Measurements from ENCODE around the gene BTF3. TPM values are rescaled to one million over a fixed set of nuclear protein-coding genes. Genes with fewer than 3 reads are reported as not detected.
"Not testable (repeated sequence)": the region's sequence is repeated elsewhere in the genome, so short reads cannot be mapped to it uniquely, and the experiment has no call there.

BTF3 gene
- total and polyA plus RNA-seq, 2 donors (not counting 3 experiments of a cell fraction or from before 2014, with no cell fraction given) = 325 to 637 TPM

- dilution Hi-C loops (cut with MboI; ENCODE audit: extremely low pct_ligation_motif_present, low sequenced_read_pairs); H2AFZ ChIP-seq (ENCODE audit: low read depth, low read length); CTCF ChIA-PET; intact Hi-C loops (cut with micrococcal nuclease); H3K9ac ChIP-seq (replicated peaks; ENCODE audit: extremely low read depth, insufficient read depth, low read length); FAIRE-seq; H3K4me3 ChIP-seq (replicated peaks in 1 of 3; ENCODE audit: insufficient read depth in 1 of 3, low read depth in 1 of 3, low read length in 3 of 3); H4K20me1 ChIP-seq (replicated peaks; ENCODE audit: control insufficient read depth, extremely low read depth, insufficient read depth, low read length); DNase-seq (ENCODE audit: low read depth, low spot score); H3K36me3 ChIP-seq (ENCODE audit: control insufficient read depth in 2 of 2, extremely low read depth in 1 of 2, insufficient read depth in 2 of 2, low read length in 2 of 2); H3K4me1 ChIP-seq (ENCODE audit: control insufficient read depth, extremely low read depth, insufficient read depth, low read length); BruUV-seq (replicated peaks); H3K4me2 ChIP-seq (ENCODE audit: insufficient read depth, low read length); H3K9me3 ChIP-seq (replicated peaks; ENCODE audit: control insufficient read depth, insufficient read depth, low read length); H3K79me2 ChIP-seq (ENCODE audit: control insufficient read depth, insufficient read depth, low read length); POLR2A ChIA-PET; H3K9me1 ChIP-seq (replicated peaks; ENCODE audit: control insufficient read depth, extremely low read depth, insufficient read depth, low read length); H3K27ac ChIP-seq (ENCODE audit: insufficient read depth, low read depth, low read length): not testable (repeated sequence)
- peaks cover 15 to 41% of the 10 kb centered on the region in 2 experiments for H3K27me3 ChIP-seq (ENCODE audit: control insufficient read depth in 2 of 2, insufficient read depth in 2 of 2, low read length in 2 of 2)
Observed at GRCh38 chr5:73468638-73469037, 29.6 kb upstream of the BTF3 start.

GRCh38 chr5:73469878-73470277 is 28.4 kb upstream of the BTF3 start:
- Histone ChIP-seq H3K4me3 (replicated peaks in 1 of 3; ENCODE audit: insufficient read depth in 1 of 3, low read depth in 1 of 3, low read length in 3 of 3) (no peak overlapping the region), H3K36me3 (ENCODE audit: control insufficient read depth in 2 of 2, extremely low read depth in 1 of 2, insufficient read depth in 2 of 2, low read length in 2 of 2) (no peaks in the 10 kb centered on the region), H3K4me1 (ENCODE audit: control insufficient read depth, extremely low read depth, insufficient read depth, low read length) (no peaks in the 10 kb centered on the region), H3K27me3 (ENCODE audit: control insufficient read depth in 2 of 2, insufficient read depth in 2 of 2, low read length in 2 of 2) (peaks cover 15 to 32% of the 10 kb centered on the region in 2 experiments), H3K9me3 (replicated peaks; ENCODE audit: control insufficient read depth, insufficient read depth, low read length) (no peaks in the 10 kb centered on the region), H3K9ac (replicated peaks; ENCODE audit: extremely low read depth, insufficient read depth, low read length) (no peak overlapping the region), H4K20me1 (replicated peaks; ENCODE audit: control insufficient read depth, extremely low read depth, insufficient read depth, low read length) (no peaks in the 10 kb centered on the region), H3K79me2 (ENCODE audit: control insufficient read depth, insufficient read depth, low read length) (no peaks in the 10 kb centered on the region), H3K9me1 (replicated peaks; ENCODE audit: control insufficient read depth, extremely low read depth, insufficient read depth, low read length) (no peaks in the 10 kb centered on the region), H2AFZ (ENCODE audit: low read depth, low read length) (no peak overlapping the region), H3K27ac (ENCODE audit: insufficient read depth, low read depth, low read length) (no peak overlapping the region), H3K4me2 (ENCODE audit: insufficient read depth, low read length) (no peak overlapping the region)
- dilution Hi-C loops (cut with MboI; ENCODE audit: extremely low pct_ligation_motif_present, low sequenced_read_pairs) (no loop called here), intact Hi-C loops (cut with micrococcal nuclease) (no loop called here)
- no peak for DNase-seq (ENCODE audit: low read depth, low spot score)
- FAIRE-seq = no peak
- BruUV-seq (replicated peaks) = no TSS peak
- TF ChIP-seq CTCF (IDR thresholded peaks at IDR 0.05; ENCODE audit: extremely low read depth in 1 of 2, insufficient read depth in 1 of 2, low read depth in 1 of 2, low read length in 2 of 2) = no peak
- TF ChIP-seq POLR2A (IDR thresholded peaks at IDR 0.05; ENCODE audit: low read depth, low read length) = no peak
- no peak for TF ChIP-seq FOS (IDR thresholded peaks at IDR 0.05; ENCODE audit: borderline replicate concordance, insufficient read depth, low read length)
- TF ChIP-seq POLR2AphosphoS5 (IDR thresholded peaks at IDR 0.05; ENCODE audit: insufficient read depth, low read depth, low read length) = no peak
- TF ChIP-seq GATA2 (IDR thresholded peaks at IDR 0.05; ENCODE audit: insufficient read depth, insufficient read length, low read depth, low read length) = no peak
- POLR2A ChIA-PET = no interaction called here
- CTCF ChIA-PET = no interaction called here

All from endothelial cell of umbilical vein (primary cell).